Measurements from ENCODE around the gene AGR3.

AGR3 gene

GRCh38 chr7:16849296-16850148 is 32.3 kb downstream of the AGR3 start:
- no peaks in the 10 kb centered on the region for H3K4me1 ChIP-seq (ENCODE audit: insufficient read depth, low read length)
- H3K36me3 ChIP-seq (ENCODE audit: insufficient read depth, low read length) = no peaks in the 10 kb centered on the region
- H3K27ac ChIP-seq (ENCODE audit: low read depth, low read length) = no peak overlapping the region
- no peaks in the 10 kb centered on the region for H3K9me3 ChIP-seq (ENCODE audit: low read length)
- H3K27me3 ChIP-seq (ENCODE audit: control insufficient read depth in 1 of 2, insufficient read depth in 2 of 2, low read length in 2 of 2) = no peaks in the 10 kb centered on the region
- no peak overlapping the region for H3K9ac ChIP-seq (ENCODE audit: low read length)
- H3K4me3 ChIP-seq (ENCODE audit: low read depth in 1 of 2, low read length in 2 of 2) = no peak overlapping the region

DNA sequence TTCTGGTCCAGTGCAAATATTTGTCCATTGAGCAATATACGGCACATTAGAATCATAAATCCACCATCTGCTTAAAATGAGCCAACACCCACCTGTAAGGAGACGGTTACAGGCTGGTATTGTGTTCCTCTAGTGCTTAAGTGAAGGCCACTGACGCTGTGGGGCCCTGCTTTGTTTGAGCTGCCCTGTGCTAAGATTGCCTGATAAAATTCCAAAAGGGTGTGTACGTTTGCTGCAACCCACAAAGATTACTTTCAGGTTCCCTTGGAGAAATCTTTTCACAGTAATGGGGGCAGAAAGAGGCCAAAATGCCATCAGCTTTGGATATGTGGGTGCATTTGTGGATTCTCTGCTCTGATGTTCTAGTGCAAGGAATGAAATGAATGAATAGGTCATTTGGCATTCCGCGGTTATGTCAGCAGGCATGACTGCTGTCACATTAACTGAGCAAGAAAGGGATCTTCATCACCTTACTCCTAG is 34.4 kb downstream of the AGR3 start:
- Histone ChIP-seq H3K9ac (ENCODE audit: low read length) (no peak overlapping the region), H3K4me3 (ENCODE audit: low read depth in 1 of 2, low read length in 2 of 2) (no peak overlapping the region), H3K27me3 (ENCODE audit: control insufficient read depth in 1 of 2, insufficient read depth in 2 of 2, low read length in 2 of 2) (no peaks in the 10 kb centered on the region), H3K36me3 (ENCODE audit: insufficient read depth, low read length) (no peaks in the 10 kb centered on the region), H3K27ac (ENCODE audit: low read depth, low read length) (no peak overlapping the region), H3K9me3 (ENCODE audit: low read length) (no peaks in the 10 kb centered on the region), H3K4me1 (ENCODE audit: insufficient read depth, low read length) (no peaks in the 10 kb centered on the region)

- H3K4me3 ChIP-seq (ENCODE audit: low read depth in 1 of 2, low read length in 2 of 2) = no peak overlapping the region
- no peak overlapping the region for H3K27ac ChIP-seq (ENCODE audit: low read depth, low read length)
- H3K36me3 ChIP-seq (ENCODE audit: insufficient read depth, low read length) = no peaks in the 10 kb centered on the region
- no peaks in the 10 kb centered on the region for H3K27me3 ChIP-seq (ENCODE audit: control insufficient read depth in 1 of 2, insufficient read depth in 2 of 2, low read length in 2 of 2)
- no peaks in the 10 kb centered on the region for H3K4me1 ChIP-seq (ENCODE audit: insufficient read depth, low read length)
- H3K9me3 ChIP-seq (ENCODE audit: low read length) = no peaks in the 10 kb centered on the region
- no peak overlapping the region for H3K9ac ChIP-seq (ENCODE audit: low read length)
These were observed 35.1 kb downstream of the AGR3 start for GRCh38 chr7:16846601-16847165.

DNA sequence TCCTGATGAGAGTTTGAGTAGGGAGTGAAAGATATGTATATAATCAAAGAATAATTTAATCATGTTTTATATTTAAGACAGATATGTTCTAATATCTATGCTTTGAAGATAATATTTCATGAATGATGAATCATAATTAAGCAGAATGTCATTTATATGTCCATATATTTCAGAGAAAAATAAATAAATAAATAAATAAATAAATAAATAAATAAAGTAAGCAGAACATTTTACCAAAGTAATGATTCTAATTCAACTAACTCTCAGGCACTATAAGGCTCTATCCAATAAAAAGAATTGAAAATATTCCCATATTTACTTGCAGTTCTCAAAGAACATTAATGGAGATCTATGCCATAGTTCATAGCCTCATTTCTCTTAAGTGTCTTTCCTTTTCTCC is 36.0 kb downstream of the AGR3 start:
- Histone ChIP-seq H3K27me3 (ENCODE audit: control insufficient read depth in 1 of 2, insufficient read depth in 2 of 2, low read length in 2 of 2) (no peaks in the 10 kb centered on the region), H3K36me3 (ENCODE audit: insufficient read depth, low read length) (no peaks in the 10 kb centered on the region), H3K9me3 (ENCODE audit: low read length) (no peaks in the 10 kb centered on the region), H3K4me1 (ENCODE audit: insufficient read depth, low read length) (no peaks in the 10 kb centered on the region), H3K27ac (ENCODE audit: low read depth, low read length) (no peak overlapping the region), H3K9ac (ENCODE audit: low read length) (no peak overlapping the region), H3K4me3 (ENCODE audit: low read depth in 1 of 2, low read length in 2 of 2) (no peak overlapping the region)

DNA sequence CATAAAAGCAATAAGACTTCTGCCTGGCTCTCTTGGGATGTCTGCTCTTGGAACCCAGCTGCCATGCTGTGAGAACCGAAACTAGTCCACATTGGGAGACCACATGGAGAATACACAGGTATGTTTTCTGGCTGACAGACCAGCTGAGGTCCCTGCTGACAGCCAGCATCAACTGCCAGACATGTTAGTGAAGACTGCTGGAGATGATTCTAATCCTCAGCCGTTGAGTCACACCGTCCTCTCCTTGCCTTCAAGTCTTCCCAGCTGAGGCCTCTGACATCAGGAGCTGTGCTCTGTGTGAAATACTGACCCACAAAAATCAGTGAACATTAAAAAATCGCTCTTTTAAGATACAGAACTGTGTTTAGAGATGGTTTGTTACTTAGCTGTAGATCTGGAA is 40.1 kb downstream of the AGR3 start:
- no peaks in the 10 kb centered on the region for H3K27me3 ChIP-seq (ENCODE audit: control insufficient read depth in 1 of 2, insufficient read depth in 2 of 2, low read length in 2 of 2)
- no peaks in the 10 kb centered on the region for H3K36me3 ChIP-seq (ENCODE audit: insufficient read depth, low read length)
- no peak overlapping the region for H3K4me3 ChIP-seq (ENCODE audit: low read depth in 1 of 2, low read length in 2 of 2)
- no peak overlapping the region for H3K9ac ChIP-seq (ENCODE audit: low read length)
- H3K27ac ChIP-seq (ENCODE audit: low read depth, low read length) = no peak overlapping the region
- H3K4me1 ChIP-seq (ENCODE audit: insufficient read depth, low read length) = no peaks in the 10 kb centered on the region
- H3K9me3 ChIP-seq (ENCODE audit: low read length) = no peaks in the 10 kb centered on the region

GRCh38 chr7:16840094-16840493 is 41.7 kb downstream of the AGR3 start:
- Histone ChIP-seq H3K27me3 (ENCODE audit: control insufficient read depth in 1 of 2, insufficient read depth in 2 of 2, low read length in 2 of 2) (no peaks in the 10 kb centered on the region), H3K36me3 (ENCODE audit: insufficient read depth, low read length) (no peaks in the 10 kb centered on the region), H3K27ac (ENCODE audit: low read depth, low read length) (no peak overlapping the region), H3K9me3 (ENCODE audit: low read length) (no peaks in the 10 kb centered on the region), H3K4me1 (ENCODE audit: insufficient read depth, low read length) (no peaks in the 10 kb centered on the region), H3K9ac (ENCODE audit: low read length) (no peak overlapping the region), H3K4me3 (ENCODE audit: low read depth in 1 of 2, low read length in 2 of 2) (no peak overlapping the region)

DNA sequence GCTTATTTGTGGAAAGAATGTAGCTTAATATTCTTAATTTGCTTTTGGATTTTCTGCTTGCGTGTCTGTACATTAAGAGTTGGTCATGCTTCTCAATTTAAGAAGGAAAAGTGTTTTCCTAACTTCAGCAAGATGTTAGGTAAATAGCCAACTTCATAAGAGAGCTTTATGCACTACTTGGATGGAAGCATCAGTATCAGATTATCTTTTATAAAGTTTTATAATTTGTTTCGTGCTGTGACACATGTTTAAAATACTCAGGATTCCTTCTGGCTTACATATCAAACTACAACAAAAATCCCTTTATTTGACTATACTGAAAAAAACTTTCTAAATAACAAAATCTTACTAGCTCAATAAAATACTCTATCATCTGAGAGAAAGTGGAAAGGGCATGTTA is 42.1 kb downstream of the AGR3 start:
- Histone ChIP-seq H3K4me1 (ENCODE audit: insufficient read depth, low read length) (no peaks in the 10 kb centered on the region), H3K27ac (ENCODE audit: low read depth, low read length) (no peak overlapping the region), H3K4me3 (ENCODE audit: low read depth in 1 of 2, low read length in 2 of 2) (no peak overlapping the region), H3K9me3 (ENCODE audit: low read length) (no peaks in the 10 kb centered on the region), H3K9ac (ENCODE audit: low read length) (no peak overlapping the region), H3K36me3 (ENCODE audit: insufficient read depth, low read length) (no peaks in the 10 kb centered on the region), H3K27me3 (ENCODE audit: control insufficient read depth in 1 of 2, insufficient read depth in 2 of 2, low read length in 2 of 2) (no peaks in the 10 kb centered on the region)

- Histone ChIP-seq H3K27me3 (ENCODE audit: control insufficient read depth in 1 of 2, insufficient read depth in 2 of 2, low read length in 2 of 2) (no peaks in the 10 kb centered on the region), H3K9ac (ENCODE audit: low read length) (no peak overlapping the region), H3K27ac (ENCODE audit: low read depth, low read length) (no peak overlapping the region), H3K9me3 (ENCODE audit: low read length) (no peaks in the 10 kb centered on the region), H3K36me3 (ENCODE audit: insufficient read depth, low read length) (no peaks in the 10 kb centered on the region), H3K4me1 (ENCODE audit: insufficient read depth, low read length) (no peaks in the 10 kb centered on the region), H3K4me3 (ENCODE audit: low read depth in 1 of 2, low read length in 2 of 2) (no peak overlapping the region)
These were observed 42.9 kb downstream of the AGR3 start for GRCh38 chr7:16838891-16839290.

DNA sequence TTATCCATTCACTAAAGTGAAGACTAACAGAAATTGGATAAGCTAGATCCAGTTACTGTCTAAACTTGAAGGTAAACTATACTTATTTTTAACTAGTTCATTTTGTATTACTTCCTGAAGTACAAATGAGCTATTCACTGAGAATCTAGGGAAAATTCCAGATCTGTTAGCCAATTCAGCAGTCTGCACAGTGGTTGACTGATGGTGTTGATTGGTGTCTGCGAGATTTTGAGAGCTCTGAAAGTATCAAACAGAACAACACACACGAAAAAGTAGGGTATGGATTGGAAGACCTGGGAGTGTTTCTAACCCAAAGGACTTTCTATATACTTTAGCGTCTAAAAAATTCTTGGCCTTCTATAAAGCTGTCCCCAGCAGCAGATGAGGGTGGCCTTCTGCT is 43.4 kb downstream of the AGR3 start:
- no peak overlapping the region for H3K9ac ChIP-seq (ENCODE audit: low read length)
- H3K9me3 ChIP-seq (ENCODE audit: low read length) = no peaks in the 10 kb centered on the region
- H3K36me3 ChIP-seq (ENCODE audit: insufficient read depth, low read length) = no peaks in the 10 kb centered on the region
- no peak overlapping the region for H3K27ac ChIP-seq (ENCODE audit: low read depth, low read length)
- H3K4me1 ChIP-seq (ENCODE audit: insufficient read depth, low read length) = no peaks in the 10 kb centered on the region
- no peak overlapping the region for H3K4me3 ChIP-seq (ENCODE audit: low read depth in 1 of 2, low read length in 2 of 2)
- no peaks in the 10 kb centered on the region for H3K27me3 ChIP-seq (ENCODE audit: control insufficient read depth in 1 of 2, insufficient read depth in 2 of 2, low read length in 2 of 2)

GRCh38 chr7:16836481-16836880 is 45.3 kb downstream of the AGR3 start:
- H3K9me3 ChIP-seq (ENCODE audit: low read length) = no peaks in the 10 kb centered on the region
- H3K27me3 ChIP-seq (ENCODE audit: control insufficient read depth in 1 of 2, insufficient read depth in 2 of 2, low read length in 2 of 2) = no peaks in the 10 kb centered on the region
- no peaks in the 10 kb centered on the region for H3K4me1 ChIP-seq (ENCODE audit: insufficient read depth, low read length)
- H3K27ac ChIP-seq (ENCODE audit: low read depth, low read length) = no peak overlapping the region
- H3K36me3 ChIP-seq (ENCODE audit: insufficient read depth, low read length) = no peaks in the 10 kb centered on the region
- no peak overlapping the region for H3K4me3 ChIP-seq (ENCODE audit: low read depth in 1 of 2, low read length in 2 of 2)
- H3K9ac ChIP-seq (ENCODE audit: low read length) = no peak overlapping the region

GRCh38 chr7:16833373-16833772 is 48.4 kb downstream of the AGR3 start:
- no peak overlapping the region for H3K4me3 ChIP-seq (ENCODE audit: low read depth in 1 of 2, low read length in 2 of 2)
- H3K9ac ChIP-seq (ENCODE audit: low read length) = no peak overlapping the region
- H3K27me3 ChIP-seq (ENCODE audit: control insufficient read depth in 1 of 2, insufficient read depth in 2 of 2, low read length in 2 of 2) = no peaks in the 10 kb centered on the region
- no peaks in the 10 kb centered on the region for H3K36me3 ChIP-seq (ENCODE audit: insufficient read depth, low read length)
- no peaks in the 10 kb centered on the region for H3K9me3 ChIP-seq (ENCODE audit: low read length)
- H3K27ac ChIP-seq (ENCODE audit: low read depth, low read length) = no peak overlapping the region
- no peaks in the 10 kb centered on the region for H3K4me1 ChIP-seq (ENCODE audit: insufficient read depth, low read length)

GRCh38 chr7:16826060-16826459 is 55.7 kb downstream of the AGR3 start:
- no peaks in the 10 kb centered on the region for H3K36me3 ChIP-seq (ENCODE audit: insufficient read depth, low read length)
- no peaks in the 10 kb centered on the region for H3K9me3 ChIP-seq (ENCODE audit: low read length)
- no peak overlapping the region for H3K27ac ChIP-seq (ENCODE audit: low read depth, low read length)
- H3K4me1 ChIP-seq (ENCODE audit: insufficient read depth, low read length) = no peaks in the 10 kb centered on the region
- no peak overlapping the region for H3K9ac ChIP-seq (ENCODE audit: low read length)
- H3K4me3 ChIP-seq (ENCODE audit: low read depth in 1 of 2, low read length in 2 of 2) = no peak overlapping the region
- H3K27me3 ChIP-seq (ENCODE audit: control insufficient read depth in 1 of 2, insufficient read depth in 2 of 2, low read length in 2 of 2) = no peaks in the 10 kb centered on the region

Data from muscle layer of colon (tissue), 2 donors.